SK-N-SH treated with all-trans-retinoic acid at 6 μM for 48 hours (cell line): ENCODE measurements around the gene C2CD4C.

Experiments
- ATAC-seq: fragments of 200-7000 bp; cut with Tn5 transposase; 3 replicates; pipeline ENCODE4 v1.9.1; 2020; ENCODE audit warnings: mild to moderate bottlenecking, moderate library complexity
- ARNTL ChIP-seq: fragments of 450-650 bp; formaldehyde crosslinking; IDR thresholded peaks from 2 replicates; pipeline ENCODE4 v1.5.0; 2020; ENCODE audit warnings: low read depth, mild to moderate bottlenecking, moderate library complexity, borderline replicate concordance
- BACH2 ChIP-seq: fragments of 250-450 bp; sonication (Bioruptor Pico); IDR thresholded peaks from 2 replicates; pipeline ENCODE4 v1.9.0; 2021; ENCODE audit warnings: mild to moderate bottlenecking, borderline replicate concordance
- CREB5 ChIP-seq: fragments of 250-450 bp; sonication (Bioruptor Pico); IDR thresholded peaks from 2 replicates; pipeline ENCODE4 v1.5.1; 2020; ENCODE audit warnings: low read depth, mild to moderate bottlenecking, moderate library complexity
- CSRNP3 ChIP-seq: fragments of 250-450 bp; sonication (Bioruptor Pico); IDR thresholded peaks from 2 replicates; pipeline ENCODE4 v1.5.1; 2021; ENCODE audit warnings: mild to moderate bottlenecking, moderate library complexity
- OSR1 ChIP-seq: fragments of 250-450 bp; sonication (Bioruptor Pico); IDR thresholded peaks from 2 replicates; pipeline ENCODE4 v1.8.0; 2022; ENCODE audit warnings: moderate library complexity, mild to moderate bottlenecking, inconsistent platforms
- PATZ1 ChIP-seq: fragments of 250-450 bp; sonication (Bioruptor Pico); IDR thresholded peaks from 2 replicates; pipeline ENCODE4 v1.8.0; 2020; ENCODE audit warnings: mild to moderate bottlenecking, moderate library complexity, borderline replicate concordance
- POU6F1 ChIP-seq: fragments of 250-450 bp; sonication (Bioruptor Pico); IDR thresholded peaks from 2 replicates; pipeline ENCODE4 v1.8.0; 2021; ENCODE audit warnings: low read depth, mild to moderate bottlenecking, moderate library complexity, borderline replicate concordance
- PPARA ChIP-seq: fragments of 250-450 bp; sonication (Bioruptor Pico); IDR thresholded peaks from 2 replicates; pipeline ENCODE4 v1.5.0; 2020; ENCODE audit warnings: mild to moderate bottlenecking, borderline replicate concordance
- RARB ChIP-seq: fragments of 250-450 bp; sonication (Bioruptor Pico); IDR thresholded peaks from 2 replicates; pipeline ENCODE4 v1.8.0; 2021; ENCODE audit warnings: mild to moderate bottlenecking, moderate library complexity
- SNAI2 ChIP-seq: fragments of 250-450 bp; sonication (Bioruptor Pico); IDR thresholded peaks from 2 replicates; pipeline ENCODE4 v1.5.0; 2020; ENCODE audit warnings: mild to moderate bottlenecking, moderate library complexity
- TCF4 ChIP-seq: fragments of 250-450 bp; sonication (Bioruptor Pico); IDR thresholded peaks from 2 replicates; pipeline ENCODE4 v1.8.0; 2021; ENCODE audit warnings: mild to moderate bottlenecking, moderate library complexity, borderline replicate concordance
- TOX ChIP-seq: fragments of 250-450 bp; sonication (Bioruptor Pico); IDR thresholded peaks from 2 replicates; pipeline ENCODE4 v1.8.0; 2021; ENCODE audit warnings: mild to moderate bottlenecking, moderate library complexity, borderline replicate concordance
- TSHZ2 ChIP-seq: fragments of 250-450 bp; sonication (Bioruptor Pico); IDR thresholded peaks from 2 replicates; pipeline ENCODE4 v1.5.0; 2020; ENCODE audit warnings: mild to moderate bottlenecking, moderate library complexity
- ZC3H10 ChIP-seq: fragments of 250-450 bp; sonication (Bioruptor Pico); IDR thresholded peaks from 2 replicates; pipeline ENCODE4 v1.5.1; 2021; ENCODE audit warnings: mild to moderate bottlenecking, moderate library complexity
- ZNF565 ChIP-seq: fragments of 450-650 bp; formaldehyde crosslinking; conservative IDR thresholded peaks from 2 replicates; pipeline ENCODE4 v1.5.0; 2020; ENCODE audit warnings: low read depth, mild to moderate bottlenecking, moderate library complexity
- ZNF70 ChIP-seq: fragments of 450-650 bp; formaldehyde crosslinking; IDR thresholded peaks from 2 replicates; pipeline ENCODE4 v1.5.0; 2020; ENCODE audit warnings: mild to moderate bottlenecking, moderate library complexity

The C2CD4C gene

GRCh38 chr19:399370-399769, 9.6 kb downstream of the C2CD4C start (continued):
- TF ChIP-seq PATZ1, result no peak
- no peak for TF ChIP-seq SNAI2 (CRISPR knock-in tag)
- no peak for TF ChIP-seq OSR1 (CRISPR knock-in tag)
- TF ChIP-seq ZNF70 (CRISPR knock-in tag), result no peak
- no peak for TF ChIP-seq TSHZ2 (CRISPR knock-in tag)
- TF ChIP-seq ZC3H10 (CRISPR knock-in tag), result no peak

- ATAC-seq, result no peak
- no peak for TF ChIP-seq TSHZ2 (CRISPR knock-in tag)
- TF ChIP-seq, all 23 proteins: peak for 0
These were observed 10.2 kb downstream of the C2CD4C start for GRCh38 chr19:398719-399118.

- no peak for TF ChIP-seq BACH2 (CRISPR knock-in tag)
- TF ChIP-seq RARB (CRISPR knock-in tag), result no peak
- TF ChIP-seq TOX, result no peak
- TF ChIP-seq ZNF70 (CRISPR knock-in tag), result no peak
- no peak for TF ChIP-seq SNAI2 (CRISPR knock-in tag)
- TF ChIP-seq CREB5 (CRISPR knock-in tag), result no peak
- no peak for TF ChIP-seq POU6F1 (CRISPR knock-in tag)
- TF ChIP-seq CSRNP3 (CRISPR knock-in tag), result no peak
- no peak for TF ChIP-seq ZNF565 (CRISPR knock-in tag)
- TF ChIP-seq TCF4 (CRISPR knock-in tag), result no peak
- no peak for TF ChIP-seq PPARA (CRISPR knock-in tag)
- no peak for TF ChIP-seq PATZ1
- TF ChIP-seq ARNTL (CRISPR knock-in tag), result no peak
- no peak for TF ChIP-seq OSR1 (CRISPR knock-in tag)
- ATAC-seq, result no peak
These were observed 10.8 kb downstream of the C2CD4C start for GRCh38 chr19:397941-398706.
